K562 (cell line): Measurements from ENCODE around the gene NPVF. TPM values are rescaled to one million over a fixed set of nuclear protein-coding genes. Genes with fewer than 3 reads are reported as not detected.

ENCODE experiments used
- BRF1 ChIP-seq: IDR thresholded peaks from 3 replicates; pipeline ENCODE4 v1.6.1; 2011; ENCODE audit warnings: borderline replicate concordance, mild to moderate bottlenecking; ENCODE audit not compliant: insufficient read length; ENCODE audit errors: extremely low read depth
- CBFA2T2 ChIP-seq: fragments of 450-650 bp; conservative IDR thresholded peaks from 2 replicates; pipeline ENCODE4 v1.6.1; 2017; ENCODE audit warnings: mild to moderate bottlenecking
- CBX2 ChIP-seq: fragments of 200-600 bp; sonication (generic); IDR thresholded peaks from one replicate; pipeline ENCODE4 v1.6.1; 2012; ENCODE audit warnings: mild to moderate bottlenecking, low read length, inconsistent platforms; ENCODE audit not compliant: insufficient read depth, poor library complexity, severe bottlenecking
- CTCF ChIP-seq, 3 experiments: IDR thresholded peaks in 2 of 3; conservative IDR thresholded peaks in 1 of 3; 2 replicates each; pipeline ENCODE4 v1.5.1; 2011 to 2012; ENCODE audit warnings: low read length in 3 of 3, mild to moderate bottlenecking in 3 of 3, control low read depth in 2 of 3, improper control_type of control experiment in 1 of 3, inconsistent platforms in 1 of 3, low read depth in 1 of 3, mixed read lengths in 1 of 3, moderate library complexity in 1 of 3; ENCODE audit not compliant: insufficient read depth in 2 of 3
- E4F1 ChIP-seq: fragments of 250-450 bp; sonication (Bioruptor Pico); IDR thresholded peaks from 2 replicates; pipeline ENCODE4 v1.5.0; 2021; ENCODE audit warnings: mild to moderate bottlenecking, borderline replicate concordance
- ELK3 ChIP-seq: fragments of 450-650 bp; formaldehyde crosslinking; IDR thresholded peaks from 2 replicates; pipeline ENCODE4 v1.4.0; 2020; ENCODE audit warnings: mild to moderate bottlenecking
- HES1 ChIP-seq: fragments of 450-650 bp; IDR thresholded peaks from 2 replicates; pipeline ENCODE4 v1.6.1; 2016; ENCODE audit warnings: low read depth, mild to moderate bottlenecking, moderate library complexity
- HLTF ChIP-seq: fragments of 450-650 bp; IDR thresholded peaks from 2 replicates; pipeline ENCODE4 v1.6.1; 2016
- ID3 ChIP-seq, 2 experiments: fragments of 250-450 bp in 1 of 2; fragments of 450-650 bp in 1 of 2; sonication (Bioruptor Pico) in 1 of 2; IDR thresholded peaks; 2 replicates each; pipeline versions ENCODE4 v1.6.1 to v1.8.0; 2016 to 2021; ENCODE audit warnings: mild to moderate bottlenecking in 2 of 2, moderate library complexity in 2 of 2, missing compliant biosample characterization in 1 of 2, missing genetic modification characterization in 1 of 2
- NCOA1 ChIP-seq: fragments of 450-650 bp; IDR thresholded peaks from 2 replicates; pipeline ENCODE4 v1.6.1; 2016; ENCODE audit warnings: low read depth
- POLR2A ChIP-seq: fragments of 450-650 bp; conservative IDR thresholded peaks from 2 replicates; pipeline ENCODE4 v1.6.1; 2016
- POU5F1 ChIP-seq: fragments of 150-350 bp; IDR thresholded peaks from 2 replicates; pipeline ENCODE4 v1.6.1; 2014; ENCODE audit warnings: borderline replicate concordance, low read length, low read depth, mild to moderate bottlenecking; ENCODE audit not compliant: partially characterized antibody
- RBM14 ChIP-seq: fragments of 200-400 bp; formaldehyde crosslinking; IDR thresholded peaks from 2 replicates; pipeline ENCODE4 v1.6.1; 2018; ENCODE audit warnings: low read depth, mild to moderate bottlenecking, low read length, moderate library complexity, borderline replicate concordance; ENCODE audit not compliant: insufficient read depth
- ZC3H8 ChIP-seq: fragments of 450-650 bp; IDR thresholded peaks from 2 replicates; pipeline ENCODE4 v1.6.1; 2017
- ZNF280B ChIP-seq: fragments of 250-450 bp; sonication (Bioruptor Pico); IDR thresholded peaks from 2 replicates; pipeline ENCODE4 v1.5.1; 2021; ENCODE audit warnings: mild to moderate bottlenecking
- ZNF655 ChIP-seq: fragments of 250-450 bp; sonication (Bioruptor Pico); IDR thresholded peaks from 2 replicates; pipeline ENCODE4 v1.5.0; 2021
- polyA plus RNA-seq, 8 experiments: library from polyadenylated mRNA; depleted of rRNA in 4 of 8; stranded (reverse) in 5 of 8; unstranded in 3 of 8; fragments of >200 nt; fragmentation: Nextera tagmentation in 2 of 8; fragmentation: Illumina TruSeq in 1 of 8; extraction: Ambion mirVana in 2 of 8; extraction: Trizol in 1 of 8; gene quantifications; 2 replicates each; pipeline versions ENCODE4 v1.2.1 to v1.2.3, GENCODE V29; 2011 to 2014; ENCODE audit warnings: inconsistent platforms in 1 of 8, missing spikeins in 1 of 8
- total RNA-seq, 7 experiments: library from RNA; depleted of rRNA in 6 of 7; stranded (reverse); fragments of >200 nt in 6 of 7; fragmentation: Illumina TruSeq in 2 of 7; extraction: Trizol in 2 of 7; gene quantifications; 2 replicates each; pipeline versions ENCODE4 v1.2.1 to v1.2.3, GENCODE V29; 2011 to 2021; ENCODE audit warnings: low replicate concordance in 1 of 7

The NPVF gene
- total and polyA plus RNA-seq, 9 of the 15 experiments (the other 6 are each of a cell fraction or from before 2014, with no cell fraction given) = not detected

- TF ChIP-seq E4F1 = no peak
- no peak for TF ChIP-seq ZNF655
- no peak for TF ChIP-seq ELK3 (CRISPR knock-in tag)
- no peak for TF ChIP-seq CBFA2T2
- TF ChIP-seq ID3 (CRISPR knock-in tag; IDR thresholded peaks at IDR 0.05) = no peak
- TF ChIP-seq ID3 (tag; IDR thresholded peaks at IDR 0.05) = no peak
- TF ChIP-seq POLR2A = peak; percentile 78
- TF ChIP-seq CBX2 = no peak
- TF ChIP-seq POU5F1 = no peak
- TF ChIP-seq NCOA1 = no peak
- TF ChIP-seq HES1 = no peak
- TF ChIP-seq CTCF (IDR thresholded peaks at IDR 0.05 in 2 of 3, conservative IDR thresholded peaks at IDR 0.05 in 1 of 3; ENCODE audit: insufficient read depth in 2 of 3, low read depth in 1 of 3, low read length in 3 of 3) = peak; percentile 48 to 86 (median 69)
- no peak for TF ChIP-seq BRF1
- TF ChIP-seq HLTF = no peak
- TF ChIP-seq ZNF280B = no peak
- no peak for TF ChIP-seq RBM14
- TF ChIP-seq ZC3H8 = no peak
These were observed 48.3 kb downstream of the NPVF start (continued) for GRCh38 chr7:25179771-25180591.
